NCI-H1092 treated with DMSO at 0.1 percent for 48 hours (cell line): ENCODE results near the gene NGFR.

Source experiments
- DNase-seq: peaks from one replicate; lab custom pipeline; 2025; lab: John Stamatoyannopoulos, UW

Gene NGFR

GRCh38 chr17:49518346-49519078 is 23.4 kb downstream of the NGFR start:
- no peak for DNase-seq

- DNase-seq = no peak
These were observed 24.7 kb downstream of the NGFR start for GRCh38 chr17:49519781-49520180.

- no peak for DNase-seq
These were observed 25.4 kb downstream of the NGFR start for GRCh38 chr17:49520386-49521087.

GRCh38 chr17:49521088-49521450 is 26.0 kb downstream of the NGFR start:
- DNase-seq = no peak

GRCh38 chr17:49521471-49522356 is 26.6 kb downstream of the NGFR start:
- DNase-seq = no peak

- DNase-seq = no peak
These were observed 27.3 kb downstream of the NGFR start for GRCh38 chr17:49522357-49522890.

- no peak for DNase-seq
These were observed 28.1 kb downstream of the NGFR start for GRCh38 chr17:49523196-49523595.

- DNase-seq = no peak
These were observed 28.8 kb downstream of the NGFR start for GRCh38 chr17:49523706-49524472.

- no peak for DNase-seq
These were observed 29.6 kb downstream of the NGFR start for GRCh38 chr17:49524473-49525359.

GRCh38 chr17:49525831-49526741 is 31.0 kb downstream of the NGFR start:
- DNase-seq = no peak

- no peak for DNase-seq
These were observed 33.0 kb downstream of the NGFR start for GRCh38 chr17:49527927-49528651.

GRCh38 chr17:49528966-49529365 is 33.9 kb downstream of the NGFR start:
- DNase-seq = no peak

GRCh38 chr17:49530118-49530517 is 35.0 kb downstream of the NGFR start:
- DNase-seq = no peak

- DNase-seq = no peak
These were observed 48.8 kb downstream of the NGFR start for GRCh38 chr17:49543860-49544259.

- DNase-seq = no peak
These were observed 50.0 kb downstream of the NGFR start for GRCh38 chr17:49545007-49545660.

- DNase-seq = no peak
These were observed 50.9 kb downstream of the NGFR start for GRCh38 chr17:49545806-49546545.
